ENCODE data around the gene SLX4IP.
"Not testable (repeated sequence)": the region's sequence is repeated elsewhere in the genome, so short reads cannot be mapped to it uniquely, and the experiment has no call there.

The SLX4IP gene

GRCh38 chr20:10584371-10584770 is 149.3 kb downstream of the SLX4IP start:
- no peak for DNase-seq (ENCODE audit: low read depth)
- no peak overlapping the region for H3K4me3 ChIP-seq (ENCODE audit: low read depth, low read length)

- no peak for DNase-seq (ENCODE audit: low read depth)
- no peak overlapping the region for H3K4me3 ChIP-seq (ENCODE audit: low read depth, low read length)
Measured at GRCh38 chr20:10585308-10585707, 150.2 kb downstream of the SLX4IP start.

GRCh38 chr20:10586296-10586695 is 151.2 kb downstream of the SLX4IP start:
- H3K4me3 ChIP-seq (ENCODE audit: low read depth, low read length): no peak overlapping the region
- DNase-seq (ENCODE audit: low read depth): no peak

GRCh38 chr20:10590446-10590845 is 155.3 kb downstream of the SLX4IP start:
- not testable (repeated sequence) for H3K4me3 ChIP-seq (ENCODE audit: low read depth, low read length); DNase-seq (ENCODE audit: low read depth)

GRCh38 chr20:10590950-10591671 is 156.0 kb downstream of the SLX4IP start:
- no peak for DNase-seq (ENCODE audit: low read depth)
- no peak overlapping the region for H3K4me3 ChIP-seq (ENCODE audit: low read depth, low read length)

GRCh38 chr20:10591946-10592521 is 156.9 kb downstream of the SLX4IP start:
- no peak overlapping the region for H3K4me3 ChIP-seq (ENCODE audit: low read depth, low read length)
- DNase-seq (ENCODE audit: low read depth): no peak

- DNase-seq (ENCODE audit: low read depth): peak; percentile 36
- no peak overlapping the region for H3K4me3 ChIP-seq (ENCODE audit: low read depth, low read length)
Measured at GRCh38 chr20:10594296-10594868, 159.3 kb downstream of the SLX4IP start.

- no peak for DNase-seq (ENCODE audit: low read depth)
Measured at GRCh38 chr20:10595266-10595665, 160.2 kb downstream of the SLX4IP start.

GRCh38 chr20:10595985-10596384 is 160.9 kb downstream of the SLX4IP start:
- no peak for DNase-seq (ENCODE audit: low read depth)
- no peak overlapping the region for H3K4me3 ChIP-seq (ENCODE audit: low read depth, low read length)

More at GRCh38 chr20:10595266-10595665, 160.2 kb downstream of the SLX4IP start:
- H3K4me3 ChIP-seq (ENCODE audit: low read depth, low read length): no peak overlapping the region

GRCh38 chr20:10596710-10597121 is 161.6 kb downstream of the SLX4IP start:
- no peak overlapping the region for H3K4me3 ChIP-seq (ENCODE audit: low read depth, low read length)
- DNase-seq (ENCODE audit: low read depth): peak; percentile 85

GRCh38 chr20:10597637-10598036 is 162.5 kb downstream of the SLX4IP start:
- no peak for DNase-seq (ENCODE audit: low read depth)
- H3K4me3 ChIP-seq (ENCODE audit: low read depth, low read length): no peak overlapping the region

- H3K4me3 ChIP-seq (ENCODE audit: low read depth, low read length): no peak overlapping the region
- DNase-seq (ENCODE audit: low read depth): no peak
Measured at GRCh38 chr20:10602221-10602871, 167.2 kb downstream of the SLX4IP start.

GRCh38 chr20:10603378-10603777 is 168.3 kb downstream of the SLX4IP start:
- DNase-seq (ENCODE audit: low read depth): no peak
- no peak overlapping the region for H3K4me3 ChIP-seq (ENCODE audit: low read depth, low read length)

GRCh38 chr20:10603971-10604864 is 169.1 kb downstream of the SLX4IP start:
- peak; percentile 87 for DNase-seq (ENCODE audit: low read depth)
- H3K4me3 ChIP-seq (ENCODE audit: low read depth, low read length): peak overlapping the region; percentile 17

- H3K4me3 ChIP-seq (ENCODE audit: low read depth, low read length): no peak overlapping the region
- DNase-seq (ENCODE audit: low read depth): no peak
Measured at GRCh38 chr20:10604865-10605440, 169.8 kb downstream of the SLX4IP start.

GRCh38 chr20:10605547-10606195 is 170.6 kb downstream of the SLX4IP start:
- H3K4me3 ChIP-seq (ENCODE audit: low read depth, low read length): no peak overlapping the region
- no peak for DNase-seq (ENCODE audit: low read depth)

GRCh38 chr20:10609276-10609675 is 174.2 kb downstream of the SLX4IP start:
- no peak overlapping the region for H3K4me3 ChIP-seq (ENCODE audit: low read depth, low read length)
- DNase-seq (ENCODE audit: low read depth): peak; percentile 82

- no peak overlapping the region for H3K4me3 ChIP-seq (ENCODE audit: low read depth, low read length)
- DNase-seq (ENCODE audit: low read depth): no peak
Measured at GRCh38 chr20:10609770-10610169, 174.7 kb downstream of the SLX4IP start.

GRCh38 chr20:10610251-10610650 is 175.1 kb downstream of the SLX4IP start:
- no peak overlapping the region for H3K4me3 ChIP-seq (ENCODE audit: low read depth, low read length)
- no peak for DNase-seq (ENCODE audit: low read depth)

Measured in skeletal muscle cell (primary cell).